A549 (cell line): ENCODE results near the gene KCNK7. TPM values are rescaled to one million over a fixed set of nuclear protein-coding genes. Genes with fewer than 3 reads are reported as not detected.
A peak's percentile ranks its signal among the peaks of the same experiment; 100 is the strongest.

Experiments used
- ATAC-seq, 2 experiments: fragments of 200-7000 bp in 1 of 2; fragments of >200 bp in 1 of 2; cut with Nextera tagmentation in 1 of 2; cut with Tn5 transposase in 1 of 2; 3 replicates each; pipeline versions ENCODE4 v1.8.0 to v1.9.1; 2018 to 2020; ENCODE audit warnings: mild to moderate bottlenecking in 1 of 2, moderate library complexity in 1 of 2
- CTCF ChIA-PET: fragments of 300-600 bp; sonication (Branson Sonifier 250); formaldehyde crosslinking; extraction: SDS; loops from one replicate; lab custom pipeline; 2021; ENCODE audit warnings: antibody characterized with exemption, inconsistent platforms; lab: Yijun Ruan, JAX
- POLR2A ChIA-PET: fragments of 350-600 bp; formaldehyde crosslinking; extraction: SDS; loops from one replicate; lab custom pipeline; 2021; ENCODE audit warnings: antibody characterized with exemption, inconsistent platforms; lab: Yijun Ruan, JAX
- DNase-seq, 2 experiments: peaks; one replicate each; pipeline versions ENCODE4 v3.0.0 to v3.0.0-alpha.2; 2011 to 2016; ENCODE audit warnings: low read depth in 1 of 2, low spot score in 1 of 2
- FAIRE-seq: peaks from 2 replicates; lab custom pipeline; 2011; peaks lifted over from hg19 to GRCh38; lab: Jason Lieb, UNC
- H3K27ac ChIP-seq, 2 experiments: fragments of >200 bp; sonication (Bioruptor Twin); formaldehyde crosslinking; 3 replicates each; pipeline ENCODE4 v1.5.1; 2016 to 2017
- H3K4me1 ChIP-seq: fragments of >200 bp; sonication (Bioruptor Twin); formaldehyde crosslinking; 3 replicates; pipeline ENCODE4 v1.6.1; 2016
- H3K4me2 ChIP-seq: fragments of >200 bp; sonication (Bioruptor Twin); formaldehyde crosslinking; 3 replicates; pipeline ENCODE4 v1.6.1; 2016
- H3K4me3 ChIP-seq: fragments of >200 bp; sonication (Bioruptor Twin); formaldehyde crosslinking; 3 replicates; pipeline ENCODE4 v1.5.1; 2016
- H3K9me3 ChIP-seq: fragments of >200 bp; sonication (Bioruptor Twin); formaldehyde crosslinking; 3 replicates; pipeline ENCODE4 v1.6.1; 2016
- BCL3 ChIP-seq: fragments of >200 bp; sonication (Bioruptor Twin); formaldehyde crosslinking; IDR thresholded peaks from 3 replicates; pipeline ENCODE4 v1.6.1; 2016
- CBX2 ChIP-seq: fragments of 200-600 bp; sonication (generic); IDR thresholded peaks from 2 replicates; pipeline ENCODE4 v1.6.1; 2016; ENCODE audit warnings: low read depth, mild to moderate bottlenecking, borderline replicate concordance
- CHD4 ChIP-seq: fragments of 200-600 bp; sonication (generic); IDR thresholded peaks from 2 replicates; pipeline ENCODE4 v1.6.1; 2016; ENCODE audit warnings: antibody characterized with exemption, mild to moderate bottlenecking, borderline replicate concordance
- EHMT2 ChIP-seq: fragments of 200-600 bp; sonication (generic); IDR thresholded peaks from 2 replicates; pipeline ENCODE4 v1.6.1; 2016; ENCODE audit warnings: antibody characterized with exemption, low read depth, mild to moderate bottlenecking, moderate library complexity
- FOSB ChIP-seq: fragments of 250-450 bp; sonication (Bioruptor Pico); IDR thresholded peaks from 2 replicates; pipeline ENCODE4 v1.5.0; 2020; ENCODE audit warnings: mild to moderate bottlenecking, moderate library complexity
- FOXS1 ChIP-seq: fragments of 250-450 bp; sonication (Bioruptor Pico); IDR thresholded peaks from 2 replicates; pipeline ENCODE4 v1.5.0; 2020; ENCODE audit warnings: mild to moderate bottlenecking, moderate library complexity
- HOXA7 ChIP-seq: fragments of 250-450 bp; sonication (Bioruptor Pico); IDR thresholded peaks from 2 replicates; pipeline ENCODE4 v1.5.0; 2020; ENCODE audit warnings: mild to moderate bottlenecking, moderate library complexity
- MYC ChIP-seq: IDR thresholded peaks from 2 replicates; pipeline ENCODE4 v1.6.1; 2012; ENCODE audit warnings: mild to moderate bottlenecking, inconsistent platforms, low read length, improper control_type of control experiment, borderline replicate concordance
- NFE2L2 ChIP-seq: fragments of 150-350 bp; conservative IDR thresholded peaks from 2 replicates; pipeline ENCODE4 v1.6.1; 2014; ENCODE audit warnings: low read length
- NPAS2 ChIP-seq: fragments of 250-450 bp; sonication (Bioruptor Pico); IDR thresholded peaks from 2 replicates; pipeline ENCODE4 v1.8.0; 2022; ENCODE audit warnings: mild to moderate bottlenecking, moderate library complexity, borderline replicate concordance
- PHF8 ChIP-seq: fragments of 200-600 bp; sonication (generic); IDR thresholded peaks from 2 replicates; pipeline ENCODE4 v1.6.1; 2016; ENCODE audit warnings: low read depth, mild to moderate bottlenecking, antibody characterized with exemption, moderate library complexity, borderline replicate concordance
- POLR2A ChIP-seq: IDR thresholded peaks from 2 replicates; pipeline ENCODE4 v1.6.1; 2012; ENCODE audit warnings: mild to moderate bottlenecking, low read length
- RCOR1 ChIP-seq: fragments of 150-350 bp; IDR thresholded peaks from 2 replicates; pipeline ENCODE4 v1.6.1; 2014; ENCODE audit warnings: antibody characterized with exemption, low read length, low read depth
- RNF2 ChIP-seq: fragments of 200-600 bp; sonication (generic); IDR thresholded peaks from 2 replicates; pipeline ENCODE4 v1.6.1; 2016; ENCODE audit warnings: low read depth, mild to moderate bottlenecking, antibody characterized with exemption, moderate library complexity, borderline replicate concordance
- SREBF2 ChIP-seq: fragments of 450-650 bp; IDR thresholded peaks from 2 replicates; pipeline ENCODE4 v1.6.1; 2014; ENCODE audit warnings: mild to moderate bottlenecking, moderate library complexity
- USF2 ChIP-seq: fragments of 450-650 bp; IDR thresholded peaks from 2 replicates; pipeline ENCODE4 v1.6.1; 2014; ENCODE audit warnings: antibody characterized with exemption
- ZSCAN20 ChIP-seq: fragments of 250-450 bp; sonication (Bioruptor Pico); IDR thresholded peaks from 2 replicates; pipeline ENCODE4 v1.8.0; 2022; ENCODE audit warnings: mild to moderate bottlenecking, moderate library complexity
- WGBS: methylation state at CpG from one replicate; pipeline ENCODE4 v1.1.6; 2017; ENCODE audit errors: missing lambda C conversion rate; 5-methylcytosine and 5-hydroxymethylcytosine counted together
- polyA plus RNA-seq, 4 experiments: library from polyadenylated mRNA; depleted of rRNA in 3 of 4; stranded (reverse); fragments of >200 nt; fragmentation: RNase III in 1 of 4; extraction: RNeasy Plus Mini Kit Qiagen cat#74134 plus additional on column Dnase treatment in 1 of 4; gene quantifications; 2 replicates in 3 of 4; 3 replicates in 1 of 4; pipeline ENCODE4 v1.2.3, GENCODE V29; 2011 to 2017
- TF ChIP-seq, protein P1 (sequence below): fragments of 200-600 bp; sonication (generic); IDR thresholded peaks from 2 replicates; pipeline ENCODE4 v1.6.1; 2016; ENCODE audit warnings: antibody characterized with exemption, mild to moderate bottlenecking, moderate library complexity
- TF ChIP-seq, protein P2 (sequence below): IDR thresholded peaks from 2 replicates; pipeline ENCODE4 v1.6.1; 2012
- TF ChIP-seq, protein P3 (sequence below): fragments of >200 bp; sonication (Bioruptor Twin); formaldehyde crosslinking; IDR thresholded peaks from 3 replicates; pipeline ENCODE4 v1.5.1; 2016

The KCNK7 gene
- polyA plus RNA-seq, 2 of the 4 experiments (the other 2 are of a cell fraction): 0.13 to 0.50 TPM

DNA sequence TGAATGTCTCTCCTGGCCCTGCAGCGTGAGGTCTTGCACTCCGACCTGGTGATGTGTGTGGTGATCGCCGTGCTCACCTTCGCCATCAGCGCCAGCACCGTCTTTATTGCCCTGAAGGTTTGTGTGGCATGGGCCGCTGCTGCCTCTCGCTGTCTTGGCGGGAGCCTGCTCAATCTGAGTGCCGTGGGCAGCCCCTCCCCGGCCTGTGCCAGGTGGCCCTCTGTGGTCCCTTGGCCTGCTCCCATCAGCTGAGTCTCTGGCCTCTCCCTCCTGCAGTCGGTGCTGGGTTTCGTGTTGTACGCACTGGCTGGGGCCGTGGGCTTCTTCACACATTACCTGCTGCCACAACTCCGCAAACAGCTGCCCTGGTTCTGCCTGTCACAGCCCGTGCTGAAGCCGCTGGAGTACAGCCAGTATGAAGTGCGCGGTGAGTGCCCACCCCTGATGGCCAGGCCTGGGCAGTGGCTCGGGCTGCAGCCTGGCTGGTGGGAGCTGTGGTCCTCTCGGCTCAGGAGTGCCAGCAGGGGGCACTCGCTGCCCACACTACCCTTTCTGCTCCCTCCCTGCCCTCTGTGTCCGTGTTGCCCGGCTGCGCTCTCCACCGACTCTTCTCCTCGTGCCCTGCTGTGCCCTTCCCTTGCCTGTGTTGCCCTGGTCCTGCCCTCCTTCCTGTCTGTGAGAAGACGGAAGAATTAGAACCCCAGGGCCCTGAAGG, 30.2 kb upstream of the KCNK7 start (continued):
- TF ChIP-seq, protein P1, sequence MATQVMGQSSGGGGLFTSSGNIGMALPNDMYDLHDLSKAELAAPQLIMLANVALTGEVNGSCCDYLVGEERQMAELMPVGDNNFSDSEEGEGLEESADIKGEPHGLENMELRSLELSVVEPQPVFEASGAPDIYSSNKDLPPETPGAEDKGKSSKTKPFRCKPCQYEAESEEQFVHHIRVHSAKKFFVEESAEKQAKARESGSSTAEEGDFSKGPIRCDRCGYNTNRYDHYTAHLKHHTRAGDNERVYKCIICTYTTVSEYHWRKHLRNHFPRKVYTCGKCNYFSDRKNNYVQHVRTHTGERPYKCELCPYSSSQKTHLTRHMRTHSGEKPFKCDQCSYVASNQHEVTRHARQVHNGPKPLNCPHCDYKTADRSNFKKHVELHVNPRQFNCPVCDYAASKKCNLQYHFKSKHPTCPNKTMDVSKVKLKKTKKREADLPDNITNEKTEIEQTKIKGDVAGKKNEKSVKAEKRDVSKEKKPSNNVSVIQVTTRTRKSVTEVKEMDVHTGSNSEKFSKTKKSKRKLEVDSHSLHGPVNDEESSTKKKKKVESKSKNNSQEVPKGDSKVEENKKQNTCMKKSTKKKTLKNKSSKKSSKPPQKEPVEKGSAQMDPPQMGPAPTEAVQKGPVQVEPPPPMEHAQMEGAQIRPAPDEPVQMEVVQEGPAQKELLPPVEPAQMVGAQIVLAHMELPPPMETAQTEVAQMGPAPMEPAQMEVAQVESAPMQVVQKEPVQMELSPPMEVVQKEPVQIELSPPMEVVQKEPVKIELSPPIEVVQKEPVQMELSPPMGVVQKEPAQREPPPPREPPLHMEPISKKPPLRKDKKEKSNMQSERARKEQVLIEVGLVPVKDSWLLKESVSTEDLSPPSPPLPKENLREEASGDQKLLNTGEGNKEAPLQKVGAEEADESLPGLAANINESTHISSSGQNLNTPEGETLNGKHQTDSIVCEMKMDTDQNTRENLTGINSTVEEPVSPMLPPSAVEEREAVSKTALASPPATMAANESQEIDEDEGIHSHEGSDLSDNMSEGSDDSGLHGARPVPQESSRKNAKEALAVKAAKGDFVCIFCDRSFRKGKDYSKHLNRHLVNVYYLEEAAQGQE: no peak

GRCh38 chr11:65624931-65625627, 29.5 kb upstream of the KCNK7 start:
- Histone ChIP-seq H3K9me3 (no peaks in the 10 kb centered on the region), H3K4me1 (no peaks in the 10 kb centered on the region), H3K4me3 (no peak overlapping the region), H3K27ac (no peak overlapping the region), H3K4me2 (no peak overlapping the region)
- ChIA-PET POLR2A (no interaction called here), CTCF (interaction anchor here (0.7 to 5.5 kb wide), 21 partner anchors 8 to 264 kb away, joined by 3 to 54 read pairs (median 6); partner anchors contain the start of genes AP5B1, KAT5, PCNX3 and SIPA1)
- 85% methylated on average over 14 of the region's 30 CpGs for WGBS
- DNase-seq (no peak), ATAC-seq (peak; percentile 4 to 6; a peak in 2 of 6 replicates), FAIRE-seq (no peak)
- TF ChIP-seq EHMT2 (no peak), FOXS1 (CRISPR knock-in tag) (no peak), USF2 (no peak), NFE2L2 (no peak), RCOR1 (no peak), CHD4 (no peak), CBX2 (no peak)
- TF ChIP-seq, protein P2, sequence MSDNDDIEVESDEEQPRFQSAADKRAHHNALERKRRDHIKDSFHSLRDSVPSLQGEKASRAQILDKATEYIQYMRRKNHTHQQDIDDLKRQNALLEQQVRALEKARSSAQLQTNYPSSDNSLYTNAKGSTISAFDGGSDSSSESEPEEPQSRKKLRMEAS: no peak
- TF ChIP-seq, protein P3, sequence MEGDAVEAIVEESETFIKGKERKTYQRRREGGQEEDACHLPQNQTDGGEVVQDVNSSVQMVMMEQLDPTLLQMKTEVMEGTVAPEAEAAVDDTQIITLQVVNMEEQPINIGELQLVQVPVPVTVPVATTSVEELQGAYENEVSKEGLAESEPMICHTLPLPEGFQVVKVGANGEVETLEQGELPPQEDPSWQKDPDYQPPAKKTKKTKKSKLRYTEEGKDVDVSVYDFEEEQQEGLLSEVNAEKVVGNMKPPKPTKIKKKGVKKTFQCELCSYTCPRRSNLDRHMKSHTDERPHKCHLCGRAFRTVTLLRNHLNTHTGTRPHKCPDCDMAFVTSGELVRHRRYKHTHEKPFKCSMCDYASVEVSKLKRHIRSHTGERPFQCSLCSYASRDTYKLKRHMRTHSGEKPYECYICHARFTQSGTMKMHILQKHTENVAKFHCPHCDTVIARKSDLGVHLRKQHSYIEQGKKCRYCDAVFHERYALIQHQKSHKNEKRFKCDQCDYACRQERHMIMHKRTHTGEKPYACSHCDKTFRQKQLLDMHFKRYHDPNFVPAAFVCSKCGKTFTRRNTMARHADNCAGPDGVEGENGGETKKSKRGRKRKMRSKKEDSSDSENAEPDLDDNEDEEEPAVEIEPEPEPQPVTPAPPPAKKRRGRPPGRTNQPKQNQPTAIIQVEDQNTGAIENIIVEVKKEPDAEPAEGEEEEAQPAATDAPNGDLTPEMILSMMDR: no peak

GRCh38 chr11:65623852-65624616, 28.4 kb upstream of the KCNK7 start:
- FAIRE-seq (no peak), DNase-seq (no peak), ATAC-seq (no peak)
- 93% methylated on average over 20 of the region's 25 CpGs for WGBS
- no peaks in the 10 kb centered on the region for H3K4me1 ChIP-seq
- no peak overlapping the region for H3K4me2 ChIP-seq
- no peaks in the 10 kb centered on the region for H3K9me3 ChIP-seq
- H3K27ac ChIP-seq: no peak overlapping the region
- no peak overlapping the region for H3K4me3 ChIP-seq
- ChIA-PET CTCF (interaction anchor here (0.7 to 5.5 kb wide), 5 partner anchors 8 to 265 kb away, joined by 3 to 54 read pairs (median 4); partner anchors contain the start of genes KAT5 and SIPA1), POLR2A (interaction anchor here (1.4 kb wide), 1 partner anchor 9 kb away, joined by 4 read pairs; no protein-coding TSS in a partner anchor)
- TF ChIP-seq BCL3 (no peak), FOSB (CRISPR knock-in tag) (no peak), HOXA7 (CRISPR knock-in tag) (no peak), ZSCAN20 (CRISPR knock-in tag) (no peak), NPAS2 (CRISPR knock-in tag) (no peak), POLR2A (no peak), RNF2 (no peak), PHF8 (no peak), SREBF2 (no peak), MYC (no peak), NFE2L2 (no peak)
- TF ChIP-seq, protein P3: no peak
